DOHH2 (cell line): ENCODE measurements around the gene MARK3.

Source experiments
- CTCF ChIP-seq: fragments of 200-600 bp; sonication (generic); IDR thresholded peaks from one replicate; pipeline ENCODE4 v1.5.1; 2014; ENCODE audit warnings: antibody characterized with exemption, mild to moderate bottlenecking, low read depth, low read length; ENCODE audit not compliant: poor library complexity, severe bottlenecking
- EZH2phosphoT487 ChIP-seq: fragments of 200-600 bp; sonication (generic); IDR thresholded peaks from 2 replicates; pipeline ENCODE4 v1.6.1; 2017; ENCODE audit warnings: borderline replicate concordance, mild to moderate bottlenecking, antibody characterized with exemption, low read length, moderate library complexity, mixed read lengths

- TF ChIP-seq CTCF: no peak
- TF ChIP-seq EZH2phosphoT487: no peak
Observed at GRCh38 chr14:103516426-103517173, 131.4 kb downstream of the MARK3 start.
